T-helper 2 cell (primary cell): ENCODE data around the gene RAMP1.

ENCODE experiments used
- DNase-seq, 5 experiments: peaks; one replicate each; pipeline versions ENCODE4 v3.0.0 to v3.0.0-alpha.2; 2012 to 2022

The RAMP1 gene

GRCh38 chr2:237895544-237896506 lies 36.4 kb downstream of the RAMP1 start:
- DNase-seq, result no peak

- no peak for DNase-seq
Measured at GRCh38 chr2:237896507-237896892, 37.1 kb downstream of the RAMP1 start.

GRCh38 chr2:237896956-237897355 lies 37.5 kb downstream of the RAMP1 start:
- DNase-seq, result no peak

- no peak for DNase-seq
Measured at GRCh38 chr2:237898057-237898414, 38.6 kb downstream of the RAMP1 start.

GRCh38 chr2:237900891-237901831 lies 41.7 kb downstream of the RAMP1 start:
- DNase-seq, result no peak

GRCh38 chr2:237901932-237902850 lies 42.8 kb downstream of the RAMP1 start:
- peak in 1 of 5 experiments; percentile 15 for DNase-seq

- no peak for DNase-seq
Measured at GRCh38 chr2:237904831-237905599, 45.6 kb downstream of the RAMP1 start.

GRCh38 chr2:237907144-237907543 lies 47.7 kb downstream of the RAMP1 start:
- no peak for DNase-seq

GRCh38 chr2:237909075-237909695 lies 49.8 kb downstream of the RAMP1 start:
- no peak for DNase-seq

GRCh38 chr2:237909801-237910475 lies 50.5 kb downstream of the RAMP1 start:
- no peak for DNase-seq

GRCh38 chr2:237910576-237911362 lies 51.3 kb downstream of the RAMP1 start:
- no peak for DNase-seq

- DNase-seq, result no peak
Measured at GRCh38 chr2:237911363-237912017, 52.1 kb downstream of the RAMP1 start.

GRCh38 chr2:237912271-237913192 lies 53.1 kb downstream of the RAMP1 start:
- DNase-seq, result no peak

GRCh38 chr2:237913193-237913917 lies 53.9 kb downstream of the RAMP1 start:
- DNase-seq, result no peak

- no peak for DNase-seq
Measured at GRCh38 chr2:237915576-237915975, 56.2 kb downstream of the RAMP1 start.

GRCh38 chr2:237916296-237916695 lies 56.9 kb downstream of the RAMP1 start:
- no peak for DNase-seq

- DNase-seq, result no peak
Measured at GRCh38 chr2:237917696-237918374, 58.4 kb downstream of the RAMP1 start.
